ENCODE data around the gene PACS2. TPM values are rescaled to one million over a fixed set of nuclear protein-coding genes. Genes with fewer than 3 reads are reported as not detected.

PACS2 gene
- total RNA-seq, 1 experiment from 2014 or later, result 72.5 TPM

- H4K20me1 ChIP-seq (ENCODE audit: control insufficient read depth, insufficient read depth, insufficient read length), result no peaks in the 10 kb centered on the region
- no peak overlapping the region for H3K4me2 ChIP-seq (ENCODE audit: insufficient read depth, insufficient read length, low read length)
- no peaks in the 10 kb centered on the region for H3K4me1 ChIP-seq (ENCODE audit: insufficient read depth, low read length)
- DNase-seq, result no peak
- no peak overlapping the region for H3K56ac ChIP-seq (ENCODE audit: insufficient read length, low read depth, low read length)
- H3T11ph ChIP-seq (ENCODE audit: low read length), result no peak overlapping the region
- H4K8ac ChIP-seq (replicated peaks; ENCODE audit: insufficient read length, low read depth, low read length), result no peak overlapping the region
- no peak overlapping the region for H2BK5ac ChIP-seq (ENCODE audit: insufficient read length, low read length)
- no peaks in the 10 kb centered on the region for H3K27me3 Mint-ChIP-seq (ENCODE audit: low read depth)
- TF ChIP-seq, protein P1, sequence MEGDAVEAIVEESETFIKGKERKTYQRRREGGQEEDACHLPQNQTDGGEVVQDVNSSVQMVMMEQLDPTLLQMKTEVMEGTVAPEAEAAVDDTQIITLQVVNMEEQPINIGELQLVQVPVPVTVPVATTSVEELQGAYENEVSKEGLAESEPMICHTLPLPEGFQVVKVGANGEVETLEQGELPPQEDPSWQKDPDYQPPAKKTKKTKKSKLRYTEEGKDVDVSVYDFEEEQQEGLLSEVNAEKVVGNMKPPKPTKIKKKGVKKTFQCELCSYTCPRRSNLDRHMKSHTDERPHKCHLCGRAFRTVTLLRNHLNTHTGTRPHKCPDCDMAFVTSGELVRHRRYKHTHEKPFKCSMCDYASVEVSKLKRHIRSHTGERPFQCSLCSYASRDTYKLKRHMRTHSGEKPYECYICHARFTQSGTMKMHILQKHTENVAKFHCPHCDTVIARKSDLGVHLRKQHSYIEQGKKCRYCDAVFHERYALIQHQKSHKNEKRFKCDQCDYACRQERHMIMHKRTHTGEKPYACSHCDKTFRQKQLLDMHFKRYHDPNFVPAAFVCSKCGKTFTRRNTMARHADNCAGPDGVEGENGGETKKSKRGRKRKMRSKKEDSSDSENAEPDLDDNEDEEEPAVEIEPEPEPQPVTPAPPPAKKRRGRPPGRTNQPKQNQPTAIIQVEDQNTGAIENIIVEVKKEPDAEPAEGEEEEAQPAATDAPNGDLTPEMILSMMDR (conservative IDR thresholded peaks at IDR 0.05), result no peak
- no peak overlapping the region for H2BK120ac ChIP-seq (ENCODE audit: low read depth, low read length, poor library complexity, severe bottlenecking)
- H3K4ac ChIP-seq (ENCODE audit: low read depth, low read length), result no peak overlapping the region
- H3K79me1 ChIP-seq (ENCODE audit: insufficient read depth, low read depth, low read length, poor library complexity, severe bottlenecking), result peaks cover 2% of the 10 kb centered on the region
- no peaks in the 10 kb centered on the region for H3K23me2 ChIP-seq (ENCODE audit: insufficient read length, low read depth, low read length, poor library complexity, severe bottlenecking)
- H4K91ac ChIP-seq (ENCODE audit: insufficient read length, low read depth, low read length), result no peak overlapping the region
- H3K18ac ChIP-seq (ENCODE audit: insufficient read length, low read depth, low read length), result no peak overlapping the region
- no peaks in the 10 kb centered on the region for H3K9me3 ChIP-seq (ENCODE audit: control insufficient read depth, low read depth, low read length)
- no peak overlapping the region for H3K4me3 Mint-ChIP-seq
- H3K9me3 Mint-ChIP-seq, result no peaks in the 10 kb centered on the region
- H3K27me3 ChIP-seq (ENCODE audit: insufficient read depth, low read length), result no peaks in the 10 kb centered on the region
- H2AFZ ChIP-seq (ENCODE audit: low read length), result no peak overlapping the region
- H2BK12ac ChIP-seq (ENCODE audit: insufficient read length, low read depth, low read length), result no peak overlapping the region
- no peak overlapping the region for H2AK5ac ChIP-seq (ENCODE audit: insufficient read length, low read length)
- H2BK15ac ChIP-seq (ENCODE audit: low read depth, low read length), result no peak overlapping the region
- no peak overlapping the region for H4K5ac ChIP-seq (ENCODE audit: insufficient read length, low read depth, low read length)
- no peak overlapping the region for H3K23ac ChIP-seq (ENCODE audit: insufficient read length, low read depth, low read length)
- no peaks in the 10 kb centered on the region for H3K4me1 Mint-ChIP-seq
- peak overlapping the region in 1 of 3 experiments; percentile 73; a peak in 1 of 7 replicates for H3K27ac Mint-ChIP-seq
- H3K14ac ChIP-seq (ENCODE audit: insufficient read depth, low read length), result no peak overlapping the region
- no peaks in the 10 kb centered on the region; the same call in 1 of the 2 replicates for H3K79me2 ChIP-seq (ENCODE audit: insufficient read depth, low read length)
- WGBS (ENCODE audit: extremely low coverage, insufficient read length, low lambda C conversion rate), result no CpG with 5 or more reads among the region's 12 CpGs
- H3K36me3 Mint-ChIP-seq (ENCODE audit: insufficient read depth in 1 of 3, low read depth in 3 of 3), result peaks cover 16 to 37% (median 19%) of the 10 kb centered on the region in 3 experiments; a peak in 6 of 7 replicates
- no peak overlapping the region for H3K27ac ChIP-seq (ENCODE audit: insufficient read length, low read depth, low read length)
- H3K9ac ChIP-seq (ENCODE audit: extremely low read depth, insufficient read length, low read length), result no peak overlapping the region
- no peak overlapping the region for H2BK20ac ChIP-seq (ENCODE audit: low read depth, low read length, poor library complexity, severe bottlenecking)
Measured at GRCh38 chr14:105442834-105443233, 128.3 kb downstream of the PACS2 start.
